ENCODE data around the gene DNAJA3.

The DNAJA3 gene

DNA sequence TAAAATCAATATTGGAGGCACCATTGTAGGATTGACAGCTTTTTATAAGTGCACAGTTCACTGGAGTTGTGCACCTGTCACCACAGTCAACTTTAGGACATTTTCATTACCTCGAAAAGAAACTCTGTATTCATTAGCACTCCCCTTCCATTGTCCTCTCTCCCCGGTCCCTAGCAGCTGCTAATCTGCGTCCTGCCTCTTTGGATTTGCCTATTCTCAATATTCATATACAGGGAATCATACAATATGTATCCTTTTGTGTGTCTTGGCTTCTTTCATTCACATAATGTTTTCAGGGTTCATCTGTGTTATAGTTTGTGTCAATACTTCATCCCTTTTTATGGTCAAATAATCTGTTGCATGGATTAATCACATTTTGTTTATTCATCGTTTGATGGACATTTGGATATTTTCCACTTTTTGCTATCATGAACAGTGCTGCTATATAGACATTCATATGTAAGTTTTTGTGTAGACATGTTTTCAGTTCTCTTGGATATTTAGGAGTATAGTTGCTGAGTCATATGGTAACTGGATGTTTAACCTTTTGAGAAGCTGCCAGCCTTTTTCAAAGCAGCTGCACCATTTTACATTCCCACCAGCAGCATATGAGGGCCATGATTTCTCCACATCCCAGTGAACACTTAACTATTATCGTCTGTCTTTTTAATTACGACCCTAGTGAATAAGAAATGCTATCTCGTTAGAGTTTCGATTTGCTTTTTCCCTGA lies 9.8 kb downstream of the DNAJA3 start:
- no peak for DNase-seq

- no peak for DNase-seq
These were observed 11.7 kb downstream of the DNAJA3 start for GRCh38 chr16:4437366-4437765.

DNA sequence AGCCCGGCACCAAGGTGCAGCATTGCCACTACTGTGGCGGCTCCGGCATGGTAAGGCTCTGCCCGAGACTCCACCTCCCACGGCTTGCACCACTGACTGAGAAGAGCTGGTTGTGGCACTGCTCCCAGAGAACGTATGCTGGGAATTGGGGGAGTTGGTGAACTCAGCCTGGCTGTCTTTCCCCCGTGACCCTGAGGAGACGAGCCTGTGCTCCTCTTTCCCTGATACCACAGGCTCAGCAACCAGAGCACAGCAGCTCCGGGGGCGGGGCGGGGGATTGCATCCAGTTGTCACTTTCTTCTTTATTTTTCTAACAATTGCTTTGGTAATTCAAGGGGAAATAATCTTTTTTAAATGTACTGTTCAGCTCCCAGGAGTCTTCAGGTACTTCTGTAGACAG lies 16.7 kb downstream of the DNAJA3 start:
- no peak for DNase-seq

DNA sequence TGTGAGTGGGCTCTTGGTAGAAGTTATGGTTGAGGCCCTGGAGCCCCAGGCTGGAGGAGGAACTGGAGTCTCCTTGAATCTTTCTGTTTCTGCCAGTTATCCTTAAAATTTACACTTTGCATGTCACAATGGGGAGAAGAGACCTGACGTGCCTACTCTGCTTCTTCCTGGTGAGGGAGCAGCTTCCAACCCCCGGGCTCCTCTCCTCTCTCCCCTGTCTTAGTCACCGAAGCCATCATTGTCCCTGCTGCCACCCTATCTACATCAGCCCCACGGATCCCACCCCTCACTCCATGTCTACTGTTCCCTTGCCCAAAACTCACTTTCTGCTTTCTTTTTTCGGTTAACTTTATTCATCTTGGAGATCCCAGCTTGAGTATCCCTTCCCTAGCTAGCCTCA lies 17.6 kb downstream of the DNAJA3 start:
- DNase-seq, result no peak

- DNase-seq, result no peak
These were observed 18.3 kb downstream of the DNAJA3 start for GRCh38 chr16:4443986-4444385.

- no peak for DNase-seq
These were observed 24.8 kb downstream of the DNAJA3 start for GRCh38 chr16:4450430-4450829.

GRCh38 chr16:4450931-4451519 lies 25.4 kb downstream of the DNAJA3 start:
- DNase-seq, result no peak

GRCh38 chr16:4452674-4453073 lies 27.0 kb downstream of the DNAJA3 start:
- no peak for DNase-seq

GRCh38 chr16:4454623-4455022 lies 29.0 kb downstream of the DNAJA3 start:
- DNase-seq, result no peak

- DNase-seq, result no peak
These were observed 29.4 kb downstream of the DNAJA3 start for GRCh38 chr16:4455081-4455480.

- DNase-seq, result no peak
These were observed 30.3 kb downstream of the DNAJA3 start for GRCh38 chr16:4455951-4456350.

DNA sequence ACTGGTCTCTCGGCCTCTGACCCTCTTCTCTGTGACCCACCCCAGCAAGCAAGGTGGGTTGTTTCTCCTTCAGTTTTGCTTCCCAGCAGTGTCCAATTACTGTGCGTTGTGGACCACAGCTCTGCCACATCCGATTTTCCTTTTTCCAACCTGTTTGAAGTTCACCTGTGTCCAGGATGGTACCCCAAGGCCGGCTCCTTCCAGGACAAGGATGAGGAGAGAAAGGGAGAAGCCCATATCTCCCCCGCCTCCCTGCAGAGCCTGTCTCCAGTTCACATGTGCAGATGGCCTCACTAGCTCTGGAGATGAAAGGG lies 35.2 kb downstream of the DNAJA3 start:
- no peak for DNase-seq

GRCh38 chr16:4461250-4462085 lies 35.8 kb downstream of the DNAJA3 start:
- no peak for DNase-seq

DNA sequence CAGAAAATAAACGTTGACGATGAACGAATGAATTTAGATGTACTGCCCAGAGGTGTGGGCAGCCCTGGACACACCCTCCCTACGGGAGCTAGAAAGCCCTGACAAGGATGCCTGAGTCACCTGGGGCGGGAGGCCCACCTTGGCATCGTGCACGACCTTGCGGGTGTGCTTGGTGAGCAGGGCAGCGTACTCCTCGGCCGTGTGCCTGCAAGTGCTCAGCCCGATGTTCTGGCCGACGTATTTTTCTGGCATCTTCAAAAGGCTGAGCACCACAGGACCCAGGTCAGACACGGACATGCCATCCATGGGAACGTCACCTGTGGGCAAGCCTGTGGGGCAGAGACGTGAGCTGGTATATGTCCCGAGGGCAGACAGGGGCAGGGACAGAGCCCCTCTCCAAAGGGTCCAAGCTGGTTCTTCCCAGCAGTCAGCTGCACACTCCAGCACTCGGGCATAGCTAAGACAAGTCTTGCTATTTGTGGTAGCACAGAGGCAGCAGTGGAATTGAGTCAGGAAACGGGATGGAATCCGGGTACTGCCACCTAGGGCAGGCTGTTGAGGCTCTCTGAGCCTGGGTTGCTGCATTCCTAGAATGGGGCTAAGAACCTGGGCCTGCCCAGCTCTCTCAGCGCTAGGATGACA lies 38.0 kb downstream of the DNAJA3 start:
- DNase-seq, result no peak

DNA sequence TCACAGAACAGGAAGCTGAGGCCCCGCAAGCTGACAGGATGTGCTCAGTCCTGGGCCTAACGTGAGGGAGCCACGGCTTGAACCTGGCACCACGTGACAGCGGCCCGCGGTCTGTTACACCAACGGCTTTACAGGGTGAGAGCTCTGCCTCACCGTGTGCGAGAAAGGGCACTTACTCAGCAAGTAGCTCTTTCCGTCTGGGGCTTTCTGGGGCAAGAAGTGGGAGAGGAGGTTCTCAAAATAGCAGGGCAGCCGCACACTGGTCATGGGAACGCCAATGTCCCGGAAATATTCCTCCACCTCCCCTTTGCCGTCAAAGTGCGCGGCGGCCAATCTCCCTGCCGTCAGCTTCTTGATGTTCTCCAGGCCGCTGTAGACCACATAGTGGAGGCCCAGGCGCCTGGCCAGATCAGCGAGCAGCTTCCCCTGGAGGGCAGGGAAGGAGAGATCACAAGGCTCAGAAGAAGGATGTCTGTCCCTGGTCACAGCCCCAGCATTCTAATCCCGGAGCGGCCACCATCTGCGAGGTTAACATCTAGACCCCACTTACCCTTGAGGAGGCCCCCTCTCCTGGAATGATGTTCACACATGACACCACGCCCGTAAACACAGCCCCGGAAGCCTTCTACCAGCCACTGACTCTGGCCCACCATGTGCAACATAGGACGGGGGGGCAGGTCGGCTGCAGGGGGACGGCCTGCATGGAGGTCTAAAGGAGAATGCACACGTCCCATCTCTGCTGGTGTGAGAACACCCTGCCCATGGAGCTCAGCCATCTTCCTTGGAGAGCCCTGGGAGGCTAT lies 40.5 kb downstream of the DNAJA3 start:
- DNase-seq, result peak; percentile 69

DNA sequence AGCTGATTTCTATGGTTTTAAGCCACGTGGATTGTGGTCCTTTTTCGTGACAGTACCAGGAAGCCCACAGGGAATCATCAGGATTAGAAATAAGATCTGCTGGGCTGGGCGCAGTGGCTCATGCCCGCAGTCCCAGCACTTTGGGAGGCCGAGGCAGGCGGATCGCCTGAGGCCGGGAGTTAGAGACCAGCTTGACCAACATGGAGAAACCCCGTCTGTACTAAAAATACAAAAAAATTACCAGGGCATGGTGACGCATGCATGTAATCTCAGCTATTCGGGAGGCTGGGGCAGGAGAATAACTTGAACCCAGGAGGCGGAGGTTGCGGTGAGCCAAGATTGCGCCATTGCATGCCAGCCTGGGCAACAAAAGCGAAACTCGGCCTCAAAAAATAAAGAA lies 42.2 kb downstream of the DNAJA3 start:
- no peak for DNase-seq

DNA sequence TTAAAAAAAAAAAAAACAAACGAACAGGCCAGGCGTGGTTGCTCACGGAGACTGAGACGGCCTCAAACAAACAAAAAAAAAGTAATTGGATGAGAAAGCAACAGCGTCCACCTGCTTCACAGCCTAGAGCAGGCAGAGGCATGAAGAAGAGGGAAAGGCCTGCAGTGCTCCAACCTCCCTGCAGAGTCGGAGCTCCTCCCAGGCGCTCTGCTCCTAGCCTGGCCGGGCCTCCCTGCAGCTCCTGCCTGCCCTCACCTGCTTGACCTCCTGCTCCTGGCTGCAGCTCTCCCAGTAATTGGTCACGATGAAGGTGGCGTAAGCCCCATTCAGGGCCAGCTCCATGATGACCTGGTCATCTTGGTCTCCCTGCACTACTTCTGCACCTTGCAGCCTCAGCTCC lies 43.3 kb downstream of the DNAJA3 start:
- DNase-seq, result no peak

DNA sequence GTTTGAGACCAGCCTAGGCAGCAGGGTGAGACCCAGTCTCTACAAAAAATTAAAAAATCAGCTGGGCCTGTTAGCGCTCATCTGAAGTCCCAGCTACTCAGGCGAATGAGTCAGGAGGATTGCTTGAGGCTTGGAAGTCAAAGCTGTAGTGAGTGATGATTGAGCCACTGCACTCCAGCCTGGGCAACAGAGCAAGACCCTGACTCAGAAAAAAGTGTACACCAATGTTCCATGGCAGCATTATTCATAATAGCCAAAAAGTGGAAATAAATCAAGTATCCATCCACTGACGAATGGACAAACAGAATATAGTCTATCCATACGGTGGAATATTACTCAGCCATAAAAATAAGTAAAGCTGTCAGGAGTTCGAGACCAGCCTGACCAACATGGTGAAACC lies 46.2 kb downstream of the DNAJA3 start:
- no peak for DNase-seq

- no peak for DNase-seq
These were observed 47.2 kb downstream of the DNAJA3 start for GRCh38 chr16:4472880-4473279.

- DNase-seq, result peak; percentile 82
These were observed 48.7 kb downstream of the DNAJA3 start, which contains the start of gene NMRAL1 for GRCh38 chr16:4474192-4474961. NMRAL1 (minus strand) TSS chr16:4474625; CDS start chr16:4474132, 493 bp downstream.

DNA sequence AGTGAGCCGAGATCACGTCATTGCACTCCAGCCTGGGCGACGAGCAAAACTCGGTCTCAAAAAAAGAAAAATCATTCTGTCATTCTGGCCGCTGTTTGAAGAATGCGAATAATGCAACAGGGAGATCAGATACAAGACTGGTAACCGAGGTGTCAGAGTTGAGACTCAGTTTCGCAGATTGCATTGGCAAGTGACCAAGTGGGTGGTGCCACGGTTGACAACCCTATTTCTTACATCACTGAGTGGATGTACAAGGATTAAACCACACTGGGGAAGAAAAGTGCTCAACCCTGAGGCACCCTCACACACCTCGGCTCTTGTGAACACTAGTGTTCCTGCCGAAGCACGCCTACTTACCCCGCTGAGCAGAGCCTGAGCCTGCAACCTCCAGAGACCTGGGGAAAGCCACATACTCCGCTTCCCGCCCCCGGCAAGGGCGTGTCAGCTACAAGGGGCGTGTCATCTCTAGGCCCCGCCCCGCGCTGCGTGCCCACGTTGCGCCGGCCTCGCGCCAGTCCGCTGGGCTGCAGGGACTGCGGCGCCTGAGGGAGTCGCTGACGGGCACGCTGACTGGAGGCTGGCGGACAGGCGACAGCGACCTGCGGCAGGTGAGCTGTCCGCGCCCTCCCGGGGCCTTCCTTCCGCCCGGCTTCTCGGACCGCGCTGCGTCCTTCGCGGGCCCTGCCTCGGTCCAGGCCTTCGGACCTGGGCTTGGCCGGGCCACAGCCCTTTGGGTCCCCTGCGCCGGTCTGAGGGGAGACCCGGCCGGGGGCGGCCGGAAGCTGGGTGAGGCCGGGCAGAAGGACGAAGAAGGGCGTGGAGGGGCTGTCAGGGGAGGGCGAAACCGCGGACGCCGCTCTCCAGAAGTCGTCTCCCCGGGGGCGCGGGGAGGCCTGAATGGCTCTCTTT lies 50.5 kb downstream of the DNAJA3 start, which contains the start of gene HMOX2:
HMOX2 (plus strand) TSS at position 519 of the 909 bp plus-strand sequence. CDS start 29,127 bp downstream, outside the sequence.
- peak; percentile 91 for DNase-seq

Measured in activated gamma-delta T cell treated with Interleukin-2 at 50 U/mL for 16 hours (primary cell).